Testis (tissue), 3 donors: ENCODE measurements around the gene NRIP1. TPM values are rescaled to one million over a fixed set of nuclear protein-coding genes. Genes with fewer than 3 reads are reported as not detected.

ENCODE experiments used
- DNase-seq: peaks from one replicate; pipeline ENCODE4 v3.0.0-alpha.2; 2019
- H3K27ac ChIP-seq, 2 donors: fragments of 200-600 bp; sonication (generic); one replicate each; pipeline ENCODE4 v1.5.1; 2019
- H3K27me3 ChIP-seq: fragments of 200-600 bp; sonication (generic); one replicate; pipeline ENCODE4 v1.5.1; 2019
- H3K36me3 ChIP-seq: fragments of 200-600 bp; sonication (generic); one replicate; pipeline ENCODE4 v1.5.1; 2017; ENCODE audit warnings: low read depth; ENCODE audit errors: missing control alignments
- H3K4me1 ChIP-seq: fragments of 200-600 bp; sonication (generic); one replicate; pipeline ENCODE4 v1.5.1; 2019
- H3K4me3 ChIP-seq, 2 donors: fragments of 200-600 bp; sonication (generic); one replicate each; pipeline ENCODE4 v1.5.1; 2017 to 2019
- H3K9me3 ChIP-seq: fragments of 200-600 bp; sonication (generic); one replicate; pipeline ENCODE4 v1.5.1; 2017
- CTCF ChIP-seq, 3 experiments: fragments of 450-650 bp in 2 of 3; fragments of 200-600 bp in 1 of 3; sonication (generic) in 1 of 3; IDR thresholded peaks; one replicate each; pipeline ENCODE4 v1.5.1; 2016 to 2019; ENCODE audit warnings: antibody characterized with exemption in 3 of 3, mild to moderate bottlenecking in 2 of 3, moderate library complexity in 1 of 3
- POLR2A ChIP-seq: fragments of 450-650 bp; IDR thresholded peaks from one replicate; pipeline ENCODE4 v1.6.1; 2017; ENCODE audit warnings: antibody characterized with exemption, mild to moderate bottlenecking, moderate library complexity
- WGBS, 2 donors: methylation state at CpG; one replicate each; pipeline ENCODE4 v1.1.5; 2018; 5-methylcytosine and 5-hydroxymethylcytosine counted together
- intact Hi-C: fragments of 100-400 bp; cut with DNase I; formaldehyde crosslinking; loops from one replicate; pipeline ENCODE4 v1.15.1; 2023; ENCODE audit warnings: low total_unique reads
- polyA plus RNA-seq: library from polyadenylated mRNA; stranded (reverse); fragments of 350-450 nt; fragmentation: Illumina TruSeq; extraction: RNeasy Lipid Tissue Mini Kit (QIAGEN cat#74804); gene quantifications from one replicate; pipeline ENCODE4 v1.2.3, GENCODE V29; 2014; ENCODE audit warnings: low read depth, low replicate concordance; ENCODE audit not compliant: insufficient read depth
- total RNA-seq, 2 donors: library from RNA; depleted of rRNA; stranded (reverse); fragments of >200 nt; gene quantifications; one replicate each; pipeline ENCODE4 v1.2.3, GENCODE V29; 2016

The NRIP1 gene
- total and polyA plus RNA-seq, 3 donors from 2014 or later, result 18.0 to 36.1 (median 26.8) TPM

GRCh38 chr21:14922980-14923379, 141.8 kb downstream of the NRIP1 start:
- 69 to 72% methylated on average over 1 of the region's 1 CpG for WGBS, 2 donors
- no peak for TF ChIP-seq CTCF (IDR thresholded peaks at IDR 0.05)
- no peak for TF ChIP-seq POLR2A
- Histone ChIP-seq H3K27me3 (no peaks in the 10 kb centered on the region), H3K4me3 (no peak overlapping the region), H3K4me1 (no peaks in the 10 kb centered on the region), H3K36me3 (no peaks in the 10 kb centered on the region), H3K9me3 (no peaks in the 10 kb centered on the region), H3K27ac (no peak overlapping the region)
- intact Hi-C loops, result no loop called here
- no peak for DNase-seq

- H3K4me1 ChIP-seq, result no peaks in the 10 kb centered on the region
- TF ChIP-seq POLR2A (no peak), CTCF (IDR thresholded peaks at IDR 0.05) (no peak)
- no peak overlapping the region for H3K4me3 ChIP-seq
- DNase-seq, result no peak
- WGBS, 2 donors, result 73 to 81% methylated on average over 5 of the region's 5 CpGs
- no peak overlapping the region for H3K27ac ChIP-seq
- H3K9me3 ChIP-seq, result no peaks in the 10 kb centered on the region
- intact Hi-C loops, result no loop called here
- H3K36me3 ChIP-seq, result no peaks in the 10 kb centered on the region
- H3K27me3 ChIP-seq, result no peaks in the 10 kb centered on the region
These were observed 146.3 kb downstream of the NRIP1 start for GRCh38 chr21:14918527-14918926.

GRCh38 chr21:14917762-14918161, 147.0 kb downstream of the NRIP1 start:
- Histone ChIP-seq H3K9me3 (no peaks in the 10 kb centered on the region), H3K4me1 (no peaks in the 10 kb centered on the region), H3K27me3 (no peaks in the 10 kb centered on the region), H3K4me3 (no peak overlapping the region), H3K27ac (no peak overlapping the region), H3K36me3 (no peaks in the 10 kb centered on the region)
- TF ChIP-seq POLR2A (no peak), CTCF (IDR thresholded peaks at IDR 0.05) (no peak)
- 57 to 62% methylated on average over 2 of the region's 2 CpGs for WGBS, 2 donors
- intact Hi-C loops, result no loop called here
- DNase-seq, result no peak

- H3K27me3 ChIP-seq, result no peaks in the 10 kb centered on the region
- H3K4me3 ChIP-seq, result no peak overlapping the region
- TF ChIP-seq POLR2A (no peak), CTCF (IDR thresholded peaks at IDR 0.05) (no peak)
- no peak for DNase-seq
- H3K9me3 ChIP-seq, result no peaks in the 10 kb centered on the region
- WGBS, 2 donors, result 68 to 90% methylated on average over 3 of the region's 3 CpGs
- no peak overlapping the region for H3K27ac ChIP-seq
- no peaks in the 10 kb centered on the region for H3K36me3 ChIP-seq
- no peaks in the 10 kb centered on the region for H3K4me1 ChIP-seq
- intact Hi-C loops, result no loop called here
These were observed 148.1 kb downstream of the NRIP1 start for GRCh38 chr21:14916676-14917141.

GRCh38 chr21:14913638-14914037, 151.2 kb downstream of the NRIP1 start:
- Histone ChIP-seq H3K4me3 (no peak overlapping the region), H3K4me1 (no peaks in the 10 kb centered on the region), H3K9me3 (no peaks in the 10 kb centered on the region), H3K27ac (no peak overlapping the region), H3K36me3 (no peaks in the 10 kb centered on the region), H3K27me3 (no peaks in the 10 kb centered on the region)
- 73 to 75% methylated on average over 2 of the region's 2 CpGs for WGBS, 2 donors
- TF ChIP-seq CTCF (IDR thresholded peaks at IDR 0.05) (no peak), POLR2A (no peak)
- DNase-seq, result no peak
- intact Hi-C loops, result no loop called here
